IPS DF 19.7 (cell line): Measurements from ENCODE around the gene PRR20A.
"Not testable (repeated sequence)": the region's sequence is repeated elsewhere in the genome, so short reads cannot be mapped to it uniquely, and the experiment has no call there.

Source experiments
- DNase-seq: peaks from one replicate; pipeline ENCODE4 v3.0.0-alpha.2; 2013; ENCODE audit warnings: low read depth, low spot score

Gene PRR20A

DNA sequence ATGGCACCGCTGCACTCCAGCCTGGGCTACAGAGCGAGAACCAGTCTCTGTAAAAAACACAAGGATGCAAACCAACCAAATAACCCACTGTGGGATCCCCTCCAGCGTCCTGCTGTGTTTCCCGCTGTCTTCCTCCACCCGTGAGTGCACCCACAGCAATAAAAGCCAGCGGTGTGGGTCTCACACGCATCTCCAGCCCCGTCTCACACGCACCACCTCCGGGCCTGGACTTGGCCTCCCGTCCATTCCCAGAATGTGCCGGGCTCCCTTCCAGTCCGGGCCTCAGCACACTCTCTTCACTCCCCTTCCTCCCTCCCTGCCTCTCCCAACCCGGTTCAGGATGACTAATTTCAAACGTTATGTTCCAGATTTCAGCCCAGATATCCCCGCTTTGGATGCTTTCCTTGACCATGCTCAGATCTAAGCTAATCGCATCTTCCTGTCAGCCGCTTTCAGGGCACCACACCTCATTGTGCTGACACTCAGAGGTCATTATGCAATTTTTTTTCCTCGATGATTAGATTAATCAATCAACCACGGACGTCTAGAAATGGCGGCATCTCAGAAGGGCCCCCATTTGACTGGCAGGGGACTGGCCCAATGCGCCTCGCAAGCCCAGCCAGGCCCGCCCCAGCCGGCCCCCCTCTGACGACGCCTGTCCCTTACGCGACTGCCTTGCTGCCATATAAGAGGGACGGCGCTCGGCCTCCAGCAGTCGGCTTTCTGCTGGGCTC lies at the start of gene PRR20A:
TSS of gene PRR20A (plus strand) at position 684 of the 734 bp plus-strand sequence. CDS start 387 bp downstream, outside the sequence.
- DNase-seq = not testable (repeated sequence)

DNA sequence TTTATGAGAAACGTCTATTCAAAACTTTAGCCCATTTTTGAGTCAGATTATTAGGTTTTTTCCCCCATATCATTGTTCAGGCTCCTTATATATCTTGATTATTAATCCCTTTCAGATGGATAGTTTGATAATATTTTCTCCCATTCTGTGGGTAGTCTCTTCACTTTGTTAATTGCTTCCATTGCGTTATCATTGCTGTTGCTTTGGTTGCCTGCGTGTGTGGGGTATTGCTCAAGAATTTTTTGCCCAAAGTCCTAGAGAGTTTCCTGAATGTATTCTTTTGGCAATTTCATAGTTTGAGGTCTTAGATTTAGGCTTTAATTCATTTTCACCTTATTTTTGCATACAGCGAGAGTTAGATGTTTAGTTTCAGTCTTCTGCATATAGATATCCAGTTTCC lies 25.8 kb upstream of the PRR20A start:
- DNase-seq = no peak

DNA sequence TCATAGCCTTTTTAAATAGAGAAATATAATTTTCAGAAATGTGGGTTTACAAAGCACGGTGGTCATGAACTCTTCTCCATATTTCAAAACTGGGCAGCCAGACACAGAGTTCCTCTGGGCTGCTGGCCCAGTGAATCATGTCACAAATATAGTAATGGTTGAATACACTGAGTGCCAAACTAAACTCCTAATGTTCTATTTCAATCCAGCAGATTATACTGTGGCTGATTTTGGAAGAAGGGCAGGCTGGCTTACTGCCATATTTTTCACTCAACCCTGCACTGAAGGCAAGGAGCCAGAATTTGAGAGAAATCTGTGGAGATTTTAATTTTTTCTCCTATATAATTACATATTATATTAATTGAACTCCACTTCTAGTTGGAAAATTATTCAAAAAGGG lies 17.0 kb upstream of the PRR20A start:
- no peak for DNase-seq

DNA sequence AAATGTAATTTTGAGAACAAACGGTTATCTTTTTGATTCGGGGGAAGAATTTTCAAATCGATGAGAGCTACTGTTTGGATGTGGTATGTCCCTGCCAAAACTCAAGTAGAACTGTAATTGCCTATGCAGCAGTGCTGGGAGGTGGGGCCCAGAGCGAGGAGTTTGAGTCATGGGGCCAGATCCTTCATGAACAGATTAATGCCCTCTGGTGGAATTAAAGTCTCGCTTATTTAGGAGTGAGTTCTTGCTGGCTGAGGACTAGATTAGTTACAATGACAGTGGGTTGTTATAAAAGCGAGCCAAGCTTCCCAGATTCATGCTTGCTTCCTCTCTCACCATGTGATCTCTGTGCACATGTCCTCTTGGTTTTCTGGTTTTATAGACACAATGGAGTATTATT lies 11.8 kb upstream of the PRR20A start:
- no peak for DNase-seq

DNA sequence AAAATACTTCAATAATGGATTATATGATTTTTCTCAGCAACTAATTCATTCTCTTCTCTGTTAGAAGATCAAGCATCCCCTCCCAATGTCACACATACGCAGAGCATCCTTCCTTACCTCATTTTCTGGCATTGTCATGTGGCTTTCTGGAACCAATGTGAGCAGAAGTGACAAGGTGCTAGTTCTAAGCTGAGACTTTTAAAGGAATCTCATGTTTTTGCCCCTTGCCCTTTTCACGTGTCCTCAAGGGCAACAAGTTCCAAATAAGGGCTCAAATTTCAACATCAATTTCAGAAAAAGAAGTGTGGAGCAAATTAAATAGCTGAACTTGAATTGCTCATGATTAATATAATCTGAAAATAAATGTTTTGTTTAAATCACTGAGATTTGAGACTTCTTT lies 4.6 kb upstream of the PRR20A start:
- DNase-seq = no peak

DNA sequence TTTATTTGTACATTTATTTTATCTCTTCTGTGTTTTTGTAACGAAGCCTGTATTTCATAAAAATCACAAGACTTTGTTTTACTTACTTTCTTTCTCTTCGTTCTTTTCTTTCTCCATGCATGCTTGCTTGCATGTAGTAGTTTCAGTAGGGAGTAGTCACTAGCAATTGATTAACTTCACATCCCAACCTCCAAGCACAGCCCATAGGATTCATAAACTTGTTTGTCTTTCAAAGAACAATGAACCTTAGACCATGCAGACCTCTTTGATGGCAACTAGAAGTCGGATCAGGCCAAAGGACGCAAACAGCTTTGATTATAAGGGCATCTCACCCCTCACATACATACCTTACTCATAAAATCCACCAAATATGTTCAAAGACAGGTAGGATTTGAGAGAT lies 3.1 kb upstream of the PRR20A start:
- DNase-seq = no peak

DNA sequence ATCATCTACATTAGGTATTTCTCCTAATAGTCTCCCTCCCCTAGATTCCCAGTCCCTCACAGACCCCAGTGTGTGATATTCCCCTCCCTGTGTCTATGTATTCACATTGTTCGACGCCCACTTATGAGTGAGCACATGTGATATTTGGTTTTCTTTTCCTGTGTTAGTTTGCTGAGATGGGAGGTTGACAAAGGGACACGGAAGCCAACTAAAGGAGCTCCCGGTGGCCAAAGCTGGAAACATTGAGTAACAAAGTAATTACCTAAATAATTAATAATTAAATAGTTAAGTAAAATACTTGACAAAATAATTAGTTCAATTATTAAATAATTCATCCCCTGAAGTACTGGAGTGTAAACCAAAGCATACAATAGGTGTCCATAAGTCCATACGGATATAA lies 1.7 kb upstream of the PRR20A start:
- DNase-seq = no peak

DNA sequence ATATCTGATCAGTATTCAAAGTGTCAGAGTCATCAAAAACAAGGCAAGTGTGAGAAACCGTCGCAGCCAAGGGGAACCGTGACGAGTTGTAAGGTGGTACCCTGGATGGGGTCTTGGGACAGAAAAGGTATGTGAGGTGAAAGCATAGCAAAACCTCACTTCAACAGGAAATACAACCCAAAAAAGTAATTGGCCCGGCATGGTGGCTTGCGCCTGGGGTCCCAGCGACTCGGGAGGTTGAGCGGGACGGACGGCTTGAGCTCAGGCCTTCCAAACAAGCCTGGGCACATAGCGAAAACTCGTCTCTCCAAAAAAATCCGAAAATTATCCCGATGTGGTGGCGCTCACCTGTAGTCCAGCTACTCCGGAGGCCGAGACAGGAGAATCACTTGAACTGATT lies 937 bp upstream of the PRR20A start:
- DNase-seq = not testable (repeated sequence)

DNA sequence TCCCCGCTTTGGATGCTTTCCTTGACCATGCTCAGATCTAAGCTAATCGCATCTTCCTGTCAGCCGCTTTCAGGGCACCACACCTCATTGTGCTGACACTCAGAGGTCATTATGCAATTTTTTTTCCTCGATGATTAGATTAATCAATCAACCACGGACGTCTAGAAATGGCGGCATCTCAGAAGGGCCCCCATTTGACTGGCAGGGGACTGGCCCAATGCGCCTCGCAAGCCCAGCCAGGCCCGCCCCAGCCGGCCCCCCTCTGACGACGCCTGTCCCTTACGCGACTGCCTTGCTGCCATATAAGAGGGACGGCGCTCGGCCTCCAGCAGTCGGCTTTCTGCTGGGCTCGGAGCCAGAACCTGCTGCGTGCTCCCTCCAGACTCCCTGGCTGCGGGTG lies 6.5 kb downstream of the PRR20A start, which contains the start of gene PRR20B:
TSS of gene PRR20B (plus strand) at position 301 of the 400 bp plus-strand sequence. CDS start 387 bp downstream, outside the sequence.
- not testable (repeated sequence) for DNase-seq

DNA sequence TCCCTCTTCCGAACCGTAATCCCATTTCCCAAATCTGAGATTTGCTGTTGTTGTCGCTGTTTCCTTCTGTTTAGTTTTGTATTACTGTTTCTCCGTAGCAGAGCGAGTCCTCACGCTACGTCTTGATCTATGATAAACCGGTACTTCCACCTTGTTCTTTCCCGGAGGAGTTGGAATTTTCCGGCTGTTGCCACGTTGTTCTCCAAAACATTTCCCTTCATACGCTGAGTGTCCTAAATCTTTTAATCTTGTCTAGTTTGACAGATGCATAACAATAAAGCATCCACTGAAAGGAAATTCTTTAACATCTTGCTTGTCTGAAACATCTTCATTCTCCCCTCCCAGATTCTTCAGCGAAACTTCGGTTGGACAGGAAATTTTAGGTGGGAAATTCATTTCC lies 7.4 kb downstream of the PRR20A start:
- DNase-seq = not testable (repeated sequence)

DNA sequence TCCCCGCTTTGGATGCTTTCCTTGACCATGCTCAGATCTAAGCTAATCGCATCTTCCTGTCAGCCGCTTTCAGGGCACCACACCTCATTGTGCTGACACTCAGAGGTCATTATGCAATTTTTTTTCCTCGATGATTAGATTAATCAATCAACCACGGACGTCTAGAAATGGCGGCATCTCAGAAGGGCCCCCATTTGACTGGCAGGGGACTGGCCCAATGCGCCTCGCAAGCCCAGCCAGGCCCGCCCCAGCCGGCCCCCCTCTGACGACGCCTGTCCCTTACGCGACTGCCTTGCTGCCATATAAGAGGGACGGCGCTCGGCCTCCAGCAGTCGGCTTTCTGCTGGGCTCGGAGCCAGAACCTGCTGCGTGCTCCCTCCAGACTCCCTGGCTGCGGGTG lies 13.0 kb downstream of the PRR20A start, which contains the start of gene PRR20C:
TSS of gene PRR20C (plus strand) at position 301 of the 400 bp plus-strand sequence. CDS start 387 bp downstream, outside the sequence.
- DNase-seq = not testable (repeated sequence)

DNA sequence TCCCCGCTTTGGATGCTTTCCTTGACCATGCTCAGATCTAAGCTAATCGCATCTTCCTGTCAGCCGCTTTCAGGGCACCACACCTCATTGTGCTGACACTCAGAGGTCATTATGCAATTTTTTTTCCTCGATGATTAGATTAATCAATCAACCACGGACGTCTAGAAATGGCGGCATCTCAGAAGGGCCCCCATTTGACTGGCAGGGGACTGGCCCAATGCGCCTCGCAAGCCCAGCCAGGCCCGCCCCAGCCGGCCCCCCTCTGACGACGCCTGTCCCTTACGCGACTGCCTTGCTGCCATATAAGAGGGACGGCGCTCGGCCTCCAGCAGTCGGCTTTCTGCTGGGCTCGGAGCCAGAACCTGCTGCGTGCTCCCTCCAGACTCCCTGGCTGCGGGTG lies 19.6 kb downstream of the PRR20A start, which contains the start of gene PRR20D:
TSS of gene PRR20D (plus strand) at position 301 of the 400 bp plus-strand sequence. CDS start 387 bp downstream, outside the sequence.
- not testable (repeated sequence) for DNase-seq

DNA sequence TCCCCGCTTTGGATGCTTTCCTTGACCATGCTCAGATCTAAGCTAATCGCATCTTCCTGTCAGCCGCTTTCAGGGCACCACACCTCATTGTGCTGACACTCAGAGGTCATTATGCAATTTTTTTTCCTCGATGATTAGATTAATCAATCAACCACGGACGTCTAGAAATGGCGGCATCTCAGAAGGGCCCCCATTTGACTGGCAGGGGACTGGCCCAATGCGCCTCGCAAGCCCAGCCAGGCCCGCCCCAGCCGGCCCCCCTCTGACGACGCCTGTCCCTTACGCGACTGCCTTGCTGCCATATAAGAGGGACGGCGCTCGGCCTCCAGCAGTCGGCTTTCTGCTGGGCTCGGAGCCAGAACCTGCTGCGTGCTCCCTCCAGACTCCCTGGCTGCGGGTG lies 26.2 kb downstream of the PRR20A start, which contains the start of gene PRR20E:
TSS of gene PRR20E (plus strand) at position 301 of the 400 bp plus-strand sequence. CDS start 387 bp downstream, outside the sequence.
- DNase-seq = not testable (repeated sequence)

DNA sequence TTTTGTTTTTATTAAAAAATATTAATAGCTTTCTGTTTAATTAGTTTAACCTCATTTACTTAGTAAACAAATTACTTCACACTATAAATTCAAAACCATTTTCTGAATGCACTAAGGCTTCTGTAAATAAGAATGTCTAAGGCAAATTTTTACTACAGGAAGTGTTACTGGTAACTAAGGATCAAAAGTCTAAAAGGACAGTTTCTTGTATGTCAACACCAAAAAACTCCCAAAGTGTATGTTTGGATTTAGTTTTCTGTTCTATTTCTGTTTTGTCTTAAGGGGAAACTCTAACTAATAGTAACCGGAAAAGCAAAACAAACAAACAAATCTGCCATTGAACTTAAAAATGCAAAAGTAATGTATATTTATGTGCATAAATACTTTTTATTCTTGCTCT lies 50.9 kb downstream of the PRR20A start:
- no peak for DNase-seq
